Esophagus squamous epithelium (tissue), 4 donors: ENCODE data around the gene SH3RF1.

Source experiments
- CTCF ChIP-seq, 6 experiments: fragments of 450-650 bp in 4 of 6; fragments of 200-600 bp in 2 of 6; sonication (generic) in 2 of 6; IDR thresholded peaks; one replicate each; pipeline ENCODE4 v1.5.1; 2016 to 2019; ENCODE audit warnings: antibody characterized with exemption in 6 of 6, mild to moderate bottlenecking in 4 of 6, moderate library complexity in 4 of 6
- POLR2A ChIP-seq, 4 donors: fragments of 450-650 bp; IDR thresholded peaks; one replicate each; pipeline ENCODE4 v1.6.1; 2017; ENCODE audit warnings: antibody characterized with exemption in 4 of 4, mild to moderate bottlenecking in 4 of 4, moderate library complexity in 3 of 4

GRCh38 chr4:169305173-169305572 lies 34.4 kb upstream of the SH3RF1 start:
- TF ChIP-seq CTCF (IDR thresholded peaks at IDR 0.05), result no peak
- TF ChIP-seq POLR2A (IDR thresholded peaks at IDR 0.05), result no peak
